ENCODE measurements around the gene DNAJC2.

- no peak for TF ChIP-seq POLR2A (IDR thresholded peaks at IDR 0.05; ENCODE audit: low read depth, low read length)
- no peak for TF ChIP-seq POLR2AphosphoS5 (IDR thresholded peaks at IDR 0.05; ENCODE audit: low read depth, low read length)
- no peak for TF ChIP-seq TAF1 (IDR thresholded peaks at IDR 0.05; ENCODE audit: low read depth, low read length)
- TF ChIP-seq SPI1 (IDR thresholded peaks at IDR 0.05; ENCODE audit: low read depth, low read length) = no peak
- TF ChIP-seq POU2F2 (IDR thresholded peaks at IDR 0.05; ENCODE audit: low read depth, low read length) = no peak
These were observed 46.6 kb upstream of the DNAJC2 start for GRCh38 chr7:103391150-103391549.

Measured in GM12891 (cell line).